Spleen (tissue), 7 donors: ENCODE measurements around the gene MYLK.

Experiments used
- CTCF ChIP-seq, 11 experiments: fragments of 200-600 bp in 7 of 11; fragments of 450-650 bp in 4 of 11; sonication (generic) in 4 of 11; IDR thresholded peaks in 8 of 11; conservative IDR thresholded peaks in 3 of 11; 1 replicate in 7 of 11; 2 replicates in 4 of 11; pipeline versions ENCODE4 v1.4.0 to v1.8.0; 2016 to 2021; ENCODE audit warnings: antibody characterized with exemption in 11 of 11, inconsistent platforms in 4 of 11, mild to moderate bottlenecking in 1 of 11
- POLR2A ChIP-seq, 3 donors: fragments of 450-650 bp; IDR thresholded peaks; one replicate each; pipeline ENCODE4 v1.5.1; 2017; ENCODE audit warnings: antibody characterized with exemption in 3 of 3, mild to moderate bottlenecking in 1 of 3
- donor health status: DM: no; HTN: no; CAD: no; lungs with moderate emphysema.
- donor health status: DM: no; HTN: no; CAD: no.
- donor health status: DM: no; HTN: no; CAD: no.

GRCh38 chr3:123587401-123587800 lies 296.7 kb downstream of the MYLK start:
- no peak for TF ChIP-seq POLR2A (IDR thresholded peaks at IDR 0.05)
- no peak for TF ChIP-seq CTCF (IDR thresholded peaks at IDR 0.05 in 8 of 11, conservative IDR thresholded peaks at IDR 0.05 in 3 of 11)
